K562 (cell line): Measurements from ENCODE around the gene KRIT1.

Source experiments
- BDP1 ChIP-seq: IDR thresholded peaks from 3 replicates; pipeline ENCODE4 v1.6.1; 2011; ENCODE audit not compliant: insufficient read length, insufficient read depth
- FOXK1 ChIP-seq: sonication (generic); formaldehyde crosslinking; IDR thresholded peaks from 2 replicates; pipeline ENCODE4 v1.8.0; 2022; ENCODE audit warnings: missing genetic modification reagents, mild to moderate bottlenecking, borderline replicate concordance
- GABPA ChIP-seq: fragments of 200-800 bp; sonication (Bioruptor generic); conservative IDR thresholded peaks from 2 replicates; pipeline ENCODE4 v1.6.1; 2016; ENCODE audit warnings: low read depth, missing genetic modification characterization, missing compliant biosample characterization
- KLF6 ChIP-seq: fragments of 250-450 bp; sonication (Bioruptor Pico); IDR thresholded peaks from 2 replicates; pipeline ENCODE4 v1.4.0; 2020; ENCODE audit warnings: mild to moderate bottlenecking, moderate library complexity, borderline replicate concordance
- POLR2A ChIP-seq: fragments of 450-650 bp; conservative IDR thresholded peaks from 2 replicates; pipeline ENCODE4 v1.6.1; 2016
- SMAD3 ChIP-seq: fragments of 450-650 bp; formaldehyde crosslinking; conservative IDR thresholded peaks from 2 replicates; pipeline ENCODE4 v1.4.0; 2020; ENCODE audit warnings: mild to moderate bottlenecking
- SMARCC2 ChIP-seq: fragments of 450-650 bp; IDR thresholded peaks from 2 replicates; pipeline ENCODE4 v1.6.1; 2017; ENCODE audit warnings: antibody characterized with exemption, moderate library complexity, mild to moderate bottlenecking, low read depth
- TF ChIP-seq, protein P1 (sequence below), 3 experiments: IDR thresholded peaks in 2 of 3; conservative IDR thresholded peaks in 1 of 3; 2 replicates each; pipeline ENCODE4 v1.5.1; 2011 to 2012; ENCODE audit warnings: low read length in 3 of 3, mild to moderate bottlenecking in 3 of 3, control low read depth in 2 of 3, improper control_type of control experiment in 1 of 3, inconsistent platforms in 1 of 3, low read depth in 1 of 3, mixed read lengths in 1 of 3, moderate library complexity in 1 of 3; ENCODE audit not compliant: insufficient read depth in 2 of 3
- TF ChIP-seq, protein P2 (sequence below): sonication (generic); formaldehyde crosslinking; IDR thresholded peaks from 2 replicates; pipeline ENCODE4 v1.8.0; 2022; ENCODE audit warnings: mild to moderate bottlenecking, missing genetic modification reagents
- TF ChIP-seq, protein P3 (sequence below), 2 experiments: fragments of 450-650 bp in 1 of 2; sonication (generic) in 1 of 2; formaldehyde crosslinking in 1 of 2; IDR thresholded peaks; 2 replicates each; pipeline versions ENCODE4 v1.7.1 to v1.9.0; 2016 to 2022; ENCODE audit warnings: inconsistent platforms in 1 of 2, mild to moderate bottlenecking in 1 of 2, missing genetic modification reagents in 1 of 2

DNA sequence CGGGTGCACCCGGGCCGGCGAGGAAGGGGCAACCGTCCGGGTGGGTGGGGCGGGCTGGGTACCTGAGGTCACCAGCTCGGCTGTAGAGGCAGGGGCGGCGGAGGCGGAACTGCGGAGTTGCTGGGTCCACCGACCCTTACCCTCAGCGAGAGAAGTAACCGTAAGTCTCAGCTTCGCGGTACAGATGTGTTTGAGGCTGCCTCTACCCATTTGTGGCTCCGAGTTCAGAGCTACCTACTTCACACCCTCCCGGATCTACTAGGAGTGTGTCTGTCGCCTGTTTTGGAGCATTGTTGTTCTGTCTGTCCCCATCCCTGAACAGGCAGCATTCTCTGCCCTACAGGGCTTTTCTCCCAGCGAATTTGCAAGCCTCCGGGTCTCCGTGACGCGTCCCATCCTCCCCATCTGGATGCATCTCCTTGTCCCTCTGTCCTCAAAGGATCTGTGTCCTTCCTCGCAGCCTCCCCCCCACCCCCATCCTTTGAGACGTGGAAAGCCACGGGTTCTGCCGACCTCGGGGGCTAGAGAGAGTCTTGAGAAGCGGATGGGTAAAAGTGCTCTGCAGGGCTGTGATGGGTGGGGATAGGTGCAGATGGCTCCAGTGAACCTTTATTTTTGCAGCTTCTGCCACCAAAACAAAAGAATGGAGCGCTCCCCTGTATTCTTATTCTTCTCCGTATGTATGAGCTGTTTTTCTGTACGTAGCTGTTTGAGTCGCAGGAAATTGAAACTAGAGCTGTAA lies 817 bp upstream of the KRIT1 start:
- TF ChIP-seq SMARCC2 (no peak), FOXK1 (peak; percentile 39; the same call in 1 of the 2 replicates), POLR2A (no peak), KLF6 (CRISPR knock-in tag) (no peak), SMAD3 (CRISPR knock-in tag) (no peak), BDP1 (no peak), GABPA (tag) (no peak)
- TF ChIP-seq, protein P1, sequence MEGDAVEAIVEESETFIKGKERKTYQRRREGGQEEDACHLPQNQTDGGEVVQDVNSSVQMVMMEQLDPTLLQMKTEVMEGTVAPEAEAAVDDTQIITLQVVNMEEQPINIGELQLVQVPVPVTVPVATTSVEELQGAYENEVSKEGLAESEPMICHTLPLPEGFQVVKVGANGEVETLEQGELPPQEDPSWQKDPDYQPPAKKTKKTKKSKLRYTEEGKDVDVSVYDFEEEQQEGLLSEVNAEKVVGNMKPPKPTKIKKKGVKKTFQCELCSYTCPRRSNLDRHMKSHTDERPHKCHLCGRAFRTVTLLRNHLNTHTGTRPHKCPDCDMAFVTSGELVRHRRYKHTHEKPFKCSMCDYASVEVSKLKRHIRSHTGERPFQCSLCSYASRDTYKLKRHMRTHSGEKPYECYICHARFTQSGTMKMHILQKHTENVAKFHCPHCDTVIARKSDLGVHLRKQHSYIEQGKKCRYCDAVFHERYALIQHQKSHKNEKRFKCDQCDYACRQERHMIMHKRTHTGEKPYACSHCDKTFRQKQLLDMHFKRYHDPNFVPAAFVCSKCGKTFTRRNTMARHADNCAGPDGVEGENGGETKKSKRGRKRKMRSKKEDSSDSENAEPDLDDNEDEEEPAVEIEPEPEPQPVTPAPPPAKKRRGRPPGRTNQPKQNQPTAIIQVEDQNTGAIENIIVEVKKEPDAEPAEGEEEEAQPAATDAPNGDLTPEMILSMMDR (IDR thresholded peaks at IDR 0.05 in 2 of 3, conservative IDR thresholded peaks at IDR 0.05 in 1 of 3; ENCODE audit: insufficient read depth in 2 of 3, low read depth in 1 of 3, low read length in 3 of 3): no peak
- TF ChIP-seq, protein P2, sequence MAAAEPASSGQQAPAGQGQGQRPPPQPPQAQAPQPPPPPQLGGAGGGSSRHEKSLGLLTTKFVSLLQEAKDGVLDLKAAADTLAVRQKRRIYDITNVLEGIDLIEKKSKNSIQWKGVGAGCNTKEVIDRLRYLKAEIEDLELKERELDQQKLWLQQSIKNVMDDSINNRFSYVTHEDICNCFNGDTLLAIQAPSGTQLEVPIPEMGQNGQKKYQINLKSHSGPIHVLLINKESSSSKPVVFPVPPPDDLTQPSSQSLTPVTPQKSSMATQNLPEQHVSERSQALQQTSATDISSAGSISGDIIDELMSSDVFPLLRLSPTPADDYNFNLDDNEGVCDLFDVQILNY (CRISPR knock-in tag): no peak
- TF ChIP-seq, protein P3, sequence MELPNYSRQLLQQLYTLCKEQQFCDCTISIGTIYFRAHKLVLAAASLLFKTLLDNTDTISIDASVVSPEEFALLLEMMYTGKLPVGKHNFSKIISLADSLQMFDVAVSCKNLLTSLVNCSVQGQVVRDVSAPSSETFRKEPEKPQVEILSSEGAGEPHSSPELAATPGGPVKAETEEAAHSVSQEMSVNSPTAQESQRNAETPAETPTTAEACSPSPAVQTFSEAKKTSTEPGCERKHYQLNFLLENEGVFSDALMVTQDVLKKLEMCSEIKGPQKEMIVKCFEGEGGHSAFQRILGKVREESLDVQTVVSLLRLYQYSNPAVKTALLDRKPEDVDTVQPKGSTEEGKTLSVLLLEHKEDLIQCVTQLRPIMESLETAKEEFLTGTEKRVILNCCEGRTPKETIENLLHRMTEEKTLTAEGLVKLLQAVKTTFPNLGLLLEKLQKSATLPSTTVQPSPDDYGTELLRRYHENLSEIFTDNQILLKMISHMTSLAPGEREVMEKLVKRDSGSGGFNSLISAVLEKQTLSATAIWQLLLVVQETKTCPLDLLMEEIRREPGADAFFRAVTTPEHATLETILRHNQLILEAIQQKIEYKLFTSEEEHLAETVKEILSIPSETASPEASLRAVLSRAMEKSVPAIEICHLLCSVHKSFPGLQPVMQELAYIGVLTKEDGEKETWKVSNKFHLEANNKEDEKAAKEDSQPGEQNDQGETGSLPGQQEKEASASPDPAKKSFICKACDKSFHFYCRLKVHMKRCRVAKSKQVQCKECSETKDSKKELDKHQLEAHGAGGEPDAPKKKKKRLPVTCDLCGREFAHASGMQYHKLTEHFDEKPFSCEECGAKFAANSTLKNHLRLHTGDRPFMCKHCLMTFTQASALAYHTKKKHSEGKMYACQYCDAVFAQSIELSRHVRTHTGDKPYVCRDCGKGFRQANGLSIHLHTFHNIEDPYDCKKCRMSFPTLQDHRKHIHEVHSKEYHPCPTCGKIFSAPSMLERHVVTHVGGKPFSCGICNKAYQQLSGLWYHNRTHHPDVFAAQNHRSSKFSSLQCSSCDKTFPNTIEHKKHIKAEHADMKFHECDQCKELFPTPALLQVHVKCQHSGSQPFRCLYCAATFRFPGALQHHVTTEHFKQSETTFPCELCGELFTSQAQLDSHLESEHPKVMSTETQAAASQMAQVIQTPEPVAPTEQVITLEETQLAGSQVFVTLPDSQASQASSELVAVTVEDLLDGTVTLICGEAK (IDR thresholded peaks at IDR 0.05): no peak
- TF ChIP-seq, protein P3 (CRISPR knock-in tag; IDR thresholded peaks at IDR 0.05): no peak
